Mesendoderm (in vitro differentiated cells): ENCODE data around the gene PARP14.

ENCODE experiments used
- DNase-seq: peaks from one replicate; pipeline ENCODE4 v3.0.0; 2013
- H2AK5ac ChIP-seq: 2 replicates; pipeline ENCODE4 v1.6.1; 2013; ENCODE audit warnings: low read length, inconsistent platforms
- H2BK120ac ChIP-seq: 2 replicates; pipeline ENCODE4 v1.6.1; 2013; ENCODE audit warnings: low read depth, mild to moderate bottlenecking, low read length, moderate library complexity, mixed read lengths
- H2BK15ac ChIP-seq: replicated peaks from 2 replicates; pipeline ENCODE4 v1.6.1; 2013; ENCODE audit warnings: low read depth, mild to moderate bottlenecking, moderate library complexity
- H2BK5ac ChIP-seq: 2 replicates; pipeline ENCODE4 v1.6.1; 2013; ENCODE audit warnings: low read length, inconsistent platforms
- H3K18ac ChIP-seq: 2 replicates; pipeline ENCODE4 v1.6.1; 2013; ENCODE audit warnings: mild to moderate bottlenecking, low read length, mixed read lengths
- H3K23ac ChIP-seq: one replicate; pipeline ENCODE4 v1.6.1; 2013; ENCODE audit warnings: low read length
- H3K27ac ChIP-seq: 2 replicates; pipeline ENCODE4 v1.5.1; 2013; ENCODE audit warnings: low read depth, mild to moderate bottlenecking, inconsistent platforms, low read length, moderate library complexity
- H3K27me3 ChIP-seq: 2 replicates; pipeline ENCODE4 v1.6.1; 2013; ENCODE audit warnings: low read length, control low read depth, mild to moderate bottlenecking, inconsistent platforms; ENCODE audit not compliant: insufficient read depth, poor library complexity
- H3K36me3 ChIP-seq: 2 replicates; pipeline ENCODE4 v1.6.1; 2013; ENCODE audit warnings: low read length, inconsistent platforms; ENCODE audit not compliant: control insufficient read depth, insufficient read depth
- H3K4ac ChIP-seq: one replicate; pipeline ENCODE4 v1.6.1; 2013; ENCODE audit warnings: low read depth, mild to moderate bottlenecking, low read length, moderate library complexity
- H3K4me1 ChIP-seq: 2 replicates; pipeline ENCODE4 v1.6.1; 2013; ENCODE audit warnings: low read depth, low read length, inconsistent platforms; ENCODE audit not compliant: control insufficient read depth
- H3K4me2 ChIP-seq: 2 replicates; pipeline ENCODE4 v1.6.1; 2013; ENCODE audit warnings: low read length
- H3K4me3 ChIP-seq: 2 replicates; pipeline ENCODE4 v1.5.1; 2013; ENCODE audit warnings: mild to moderate bottlenecking, low read length
- H3K56ac ChIP-seq: one replicate; pipeline ENCODE4 v1.6.1; 2013; ENCODE audit warnings: low read length
- H3K79me1 ChIP-seq: 2 replicates; pipeline ENCODE4 v1.6.1; 2013; ENCODE audit warnings: low read length, inconsistent platforms
- H3K79me2 ChIP-seq: 2 replicates; pipeline ENCODE4 v1.6.1; 2013; ENCODE audit warnings: mild to moderate bottlenecking, low read length; ENCODE audit not compliant: control insufficient read depth, insufficient read depth
- H3K9ac ChIP-seq: 2 replicates; pipeline ENCODE4 v1.6.1; 2013; ENCODE audit warnings: low read length, inconsistent platforms
- H4K5ac ChIP-seq: one replicate; pipeline ENCODE4 v1.6.1; 2013; ENCODE audit warnings: low read length
- H4K8ac ChIP-seq: one replicate; pipeline ENCODE4 v1.6.1; 2013; ENCODE audit warnings: low read depth, mild to moderate bottlenecking, control low read depth, low read length, moderate library complexity
- WGBS: extraction: QIAGEN DNeasy Blood & Tissue Kit; methylation state at CpG from one replicate; pipeline ENCODE4 v1.1.7; 2013; ENCODE audit warnings: low lambda C conversion rate, missing lambda C conversion rate; ENCODE audit not compliant: insufficient coverage; ENCODE audit errors: extremely low coverage; 5-methylcytosine and 5-hydroxymethylcytosine counted together

Gene PARP14

GRCh38 chr3:122661633-122662032 lies 19.0 kb upstream of the PARP14 start:
- H4K8ac ChIP-seq: no peak overlapping the region
- no peaks in the 10 kb centered on the region for H3K27me3 ChIP-seq
- no peak overlapping the region for H4K5ac ChIP-seq
- H3K4ac ChIP-seq: no peak overlapping the region
- H2BK120ac ChIP-seq: no peak overlapping the region
- H3K56ac ChIP-seq: no peak overlapping the region
- no peak overlapping the region for H3K4me3 ChIP-seq
- no CpG with 5 or more reads among the region's 13 CpGs for WGBS
- H3K4me2 ChIP-seq: no peak overlapping the region
- no peak overlapping the region for H2BK15ac ChIP-seq
- H3K79me2 ChIP-seq: no peaks in the 10 kb centered on the region
- no peak overlapping the region for H3K27ac ChIP-seq
- H3K18ac ChIP-seq: no peak overlapping the region
- H3K36me3 ChIP-seq: no peaks in the 10 kb centered on the region
- no peaks in the 10 kb centered on the region for H3K4me1 ChIP-seq
- H3K9ac ChIP-seq: no peak overlapping the region
- H2AK5ac ChIP-seq: no peak overlapping the region
- DNase-seq: no peak
- no peaks in the 10 kb centered on the region for H3K79me1 ChIP-seq
- no peak overlapping the region for H3K23ac ChIP-seq
- no peak overlapping the region for H2BK5ac ChIP-seq

DNA sequence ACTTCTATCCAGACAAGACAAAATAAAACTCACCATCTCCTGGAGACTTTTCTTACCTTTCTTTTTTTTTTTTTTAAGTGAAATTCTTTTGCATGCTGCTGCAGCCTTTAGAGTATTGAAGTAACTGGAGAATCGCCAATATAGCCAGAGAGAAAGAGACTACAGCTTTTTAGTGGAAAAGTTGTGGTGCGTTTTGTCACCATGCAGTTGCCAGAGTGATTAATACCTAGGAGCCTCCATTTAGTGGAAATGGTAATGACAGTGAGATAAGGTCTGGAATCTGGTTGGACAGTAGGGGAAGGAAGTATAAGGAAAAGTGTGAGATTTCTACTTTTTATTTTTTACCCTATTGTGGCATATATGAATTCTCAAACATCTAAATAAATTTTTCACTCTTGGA lies 18.1 kb upstream of the PARP14 start:
- H2BK15ac ChIP-seq: no peak overlapping the region
- no peak overlapping the region for H3K56ac ChIP-seq
- H3K27ac ChIP-seq: no peak overlapping the region
- no peak overlapping the region for H3K9ac ChIP-seq
- no peak overlapping the region for H2BK5ac ChIP-seq
- H3K36me3 ChIP-seq: no peaks in the 10 kb centered on the region
- no peak overlapping the region for H2AK5ac ChIP-seq
- H3K23ac ChIP-seq: no peak overlapping the region
- no peaks in the 10 kb centered on the region for H3K79me1 ChIP-seq
- H3K79me2 ChIP-seq: no peaks in the 10 kb centered on the region
- H4K8ac ChIP-seq: no peak overlapping the region
- H3K4me1 ChIP-seq: no peaks in the 10 kb centered on the region
- no peak overlapping the region for H2BK120ac ChIP-seq
- H3K4me3 ChIP-seq: no peak overlapping the region
- no peak overlapping the region for H3K4ac ChIP-seq
- no CpG with 5 or more reads among the region's 2 CpGs for WGBS
- no peak overlapping the region for H3K4me2 ChIP-seq
- no peak overlapping the region for H3K18ac ChIP-seq
- no peaks in the 10 kb centered on the region for H3K27me3 ChIP-seq
- DNase-seq: no peak
- H4K5ac ChIP-seq: no peak overlapping the region

GRCh38 chr3:122665226-122665786 lies 15.3 kb upstream of the PARP14 start:
- no peaks in the 10 kb centered on the region for H3K4me1 ChIP-seq
- H2BK15ac ChIP-seq: no peak overlapping the region
- no peaks in the 10 kb centered on the region for H3K79me2 ChIP-seq
- no peak overlapping the region for H3K18ac ChIP-seq
- H2AK5ac ChIP-seq: no peak overlapping the region
- H3K27me3 ChIP-seq: no peaks in the 10 kb centered on the region
- no peak overlapping the region for H3K4ac ChIP-seq
- H3K4me3 ChIP-seq: no peak overlapping the region
- H4K5ac ChIP-seq: no peak overlapping the region
- no peak overlapping the region for H4K8ac ChIP-seq
- no peak overlapping the region for H3K56ac ChIP-seq
- no peak overlapping the region for H3K27ac ChIP-seq
- no peak overlapping the region for H2BK120ac ChIP-seq
- peak; percentile 18 for DNase-seq
- no peaks in the 10 kb centered on the region for H3K36me3 ChIP-seq
- no peak overlapping the region for H3K4me2 ChIP-seq
- H3K9ac ChIP-seq: no peak overlapping the region
- H3K23ac ChIP-seq: no peak overlapping the region
- no CpG with 5 or more reads among the region's 4 CpGs for WGBS
- no peak overlapping the region for H2BK5ac ChIP-seq
- no peaks in the 10 kb centered on the region for H3K79me1 ChIP-seq

GRCh38 chr3:122665881-122666280 lies 14.8 kb upstream of the PARP14 start:
- no peak for DNase-seq
- no peaks in the 10 kb centered on the region for H3K4me1 ChIP-seq
- no peak overlapping the region for H3K23ac ChIP-seq
- no peak overlapping the region for H2BK15ac ChIP-seq
- H3K4me3 ChIP-seq: no peak overlapping the region
- H2AK5ac ChIP-seq: no peak overlapping the region
- H3K4me2 ChIP-seq: no peak overlapping the region
- no peak overlapping the region for H3K27ac ChIP-seq
- H3K79me1 ChIP-seq: no peaks in the 10 kb centered on the region
- H3K27me3 ChIP-seq: no peaks in the 10 kb centered on the region
- no peak overlapping the region for H3K18ac ChIP-seq
- H2BK5ac ChIP-seq: no peak overlapping the region
- H4K5ac ChIP-seq: no peak overlapping the region
- H3K56ac ChIP-seq: no peak overlapping the region
- H2BK120ac ChIP-seq: no peak overlapping the region
- no peak overlapping the region for H3K9ac ChIP-seq
- H3K79me2 ChIP-seq: no peaks in the 10 kb centered on the region
- H3K4ac ChIP-seq: no peak overlapping the region
- no peak overlapping the region for H4K8ac ChIP-seq
- no peaks in the 10 kb centered on the region for H3K36me3 ChIP-seq

DNA sequence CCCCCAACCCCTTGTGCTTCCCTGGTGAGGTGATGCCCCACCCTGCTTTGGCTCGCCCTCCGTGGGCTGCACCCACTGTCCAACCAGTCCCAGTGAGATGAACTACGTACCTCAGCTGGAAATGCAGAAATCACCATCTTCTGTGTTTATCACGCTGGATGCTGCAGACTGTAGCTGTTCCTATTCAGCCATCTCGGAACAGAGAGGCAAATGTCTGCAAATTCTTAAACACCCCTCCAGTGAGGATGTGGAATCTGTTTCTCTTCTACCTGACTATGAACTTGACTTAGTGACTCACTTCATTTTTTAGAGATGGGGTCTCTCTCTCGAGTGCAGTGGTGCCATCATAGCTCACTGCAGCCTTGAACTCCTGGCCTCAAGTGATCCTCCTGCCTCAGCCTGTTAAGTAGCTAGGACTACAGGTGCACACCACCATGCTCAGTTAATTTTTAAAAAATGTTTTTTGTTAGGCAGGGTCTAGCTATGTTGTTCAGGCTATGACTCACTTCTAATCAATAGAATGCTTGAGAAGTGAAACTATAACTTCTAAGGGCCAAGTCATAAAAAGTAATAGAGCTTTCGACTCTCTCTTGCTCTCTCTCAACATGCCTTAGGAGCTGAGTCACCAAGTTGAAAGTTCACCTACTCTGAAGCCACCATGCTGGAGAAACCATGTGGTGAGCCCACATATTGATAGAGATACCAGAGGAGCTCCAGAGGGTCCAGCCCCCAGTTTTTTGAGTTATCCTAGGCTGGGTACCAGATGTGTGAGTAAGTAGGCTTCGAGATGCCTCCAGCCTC lies 11.5 kb upstream of the PARP14 start:
- no peak overlapping the region for H3K4me2 ChIP-seq

GRCh38 chr3:122671553-122671952 lies 9.1 kb upstream of the PARP14 start:
- no peak for DNase-seq
- Histone ChIP-seq H3K18ac (no peak overlapping the region), H3K79me2 (no peaks in the 10 kb centered on the region), H3K56ac (no peak overlapping the region), H3K23ac (no peak overlapping the region), H2BK120ac (no peak overlapping the region), H3K27ac (no peak overlapping the region), H4K8ac (no peak overlapping the region), H3K79me1 (no peaks in the 10 kb centered on the region), H3K4me3 (no peak overlapping the region), H3K36me3 (no peaks in the 10 kb centered on the region), H2BK5ac (no peak overlapping the region), H2BK15ac (no peak overlapping the region), H3K4ac (no peak overlapping the region), H3K4me2 (no peak overlapping the region), H4K5ac (no peak overlapping the region), H2AK5ac (no peak overlapping the region), H3K27me3 (no peaks in the 10 kb centered on the region), H3K4me1 (no peaks in the 10 kb centered on the region), H3K9ac (no peak overlapping the region)
- WGBS: no CpG with 5 or more reads among the region's 2 CpGs

More for the DNA sequence above, 11.5 kb upstream of the PARP14 start:
- no peak overlapping the region for H2BK5ac ChIP-seq
- WGBS: no CpG with 5 or more reads among the region's 8 CpGs
- H3K79me2 ChIP-seq: no peaks in the 10 kb centered on the region
- no peaks in the 10 kb centered on the region for H3K27me3 ChIP-seq
- no peak overlapping the region for H3K4ac ChIP-seq
- no peaks in the 10 kb centered on the region for H3K79me1 ChIP-seq
- H3K4me1 ChIP-seq: no peaks in the 10 kb centered on the region
- H2BK15ac ChIP-seq: no peak overlapping the region
- no peak overlapping the region for H2BK120ac ChIP-seq
- H2AK5ac ChIP-seq: no peak overlapping the region
- no peak overlapping the region for H4K5ac ChIP-seq
- H3K27ac ChIP-seq: no peak overlapping the region
- H3K56ac ChIP-seq: no peak overlapping the region
- no peak overlapping the region for H3K4me3 ChIP-seq
- H4K8ac ChIP-seq: no peak overlapping the region
- no peaks in the 10 kb centered on the region for H3K36me3 ChIP-seq
- no peak overlapping the region for H3K9ac ChIP-seq
- H3K18ac ChIP-seq: no peak overlapping the region
- H3K23ac ChIP-seq: no peak overlapping the region
- DNase-seq: no peak
